GM12873 (cell line): ENCODE results near the gene HERPUD2.
A peak's percentile ranks its signal among the peaks of the same experiment; 100 is the strongest.

Experiments
- CTCF ChIP-seq: IDR thresholded peaks from 2 replicates; pipeline ENCODE4 v1.5.1; 2012; ENCODE audit warnings: low read depth, mild to moderate bottlenecking, moderate library complexity, low read length, control low read depth; ENCODE audit not compliant: insufficient read depth; ENCODE audit errors: missing control alignments

The HERPUD2 gene

GRCh38 chr7:35691827-35692307 lies 3.1 kb downstream of the HERPUD2 start:
- no peak for TF ChIP-seq CTCF

GRCh38 chr7:35691366-35691765 lies 3.6 kb downstream of the HERPUD2 start:
- TF ChIP-seq CTCF, result no peak

- TF ChIP-seq CTCF, result no peak
Observed at GRCh38 chr7:35685781-35686180, 9.2 kb downstream of the HERPUD2 start.

GRCh38 chr7:35681231-35682029 lies 13.5 kb downstream of the HERPUD2 start:
- no peak for TF ChIP-seq CTCF

GRCh38 chr7:35680403-35681013 lies 14.4 kb downstream of the HERPUD2 start:
- no peak for TF ChIP-seq CTCF

- TF ChIP-seq CTCF, result no peak
Observed at GRCh38 chr7:35677582-35678356, 17.2 kb downstream of the HERPUD2 start.

- TF ChIP-seq CTCF, result peak; percentile 21
Observed at GRCh38 chr7:35676211-35676610, 18.7 kb downstream of the HERPUD2 start.
